ENCODE results near the gene CALM3. TPM values are rescaled to one million over a fixed set of nuclear protein-coding genes. Genes with fewer than 3 reads are reported as not detected.
A peak's percentile ranks its signal among the peaks of the same experiment; 100 is the strongest.

CALM3 gene
- total and polyA plus RNA-seq, 8 donors, result 178 to 478 (median 351) TPM

GRCh38 chr19:46635920-46636761, 35.0 kb downstream of the CALM3 start, which contains the start of gene GNG8:
Gene GNG8 (minus strand): TSS chr19:46636202. CDS start chr19:46634682, 1,520 bp downstream.
- ATAC-seq (no peak), DNase-seq (no peak)
- H3K4me3 ChIP-seq, result no peak within 1 kb of the TSS
- intact Hi-C loops (cut with DNase I), result no loop called here
- H3K9me3 ChIP-seq, result no peaks in the 10 kb centered on the region
- H3K27me3 ChIP-seq, result peaks cover 4 to 96% of the 10 kb centered on the region in 2 donors
- peaks cover 4 to 37% of the 10 kb centered on the region in 2 donors for H3K4me1 ChIP-seq
- TF ChIP-seq, protein P1, sequence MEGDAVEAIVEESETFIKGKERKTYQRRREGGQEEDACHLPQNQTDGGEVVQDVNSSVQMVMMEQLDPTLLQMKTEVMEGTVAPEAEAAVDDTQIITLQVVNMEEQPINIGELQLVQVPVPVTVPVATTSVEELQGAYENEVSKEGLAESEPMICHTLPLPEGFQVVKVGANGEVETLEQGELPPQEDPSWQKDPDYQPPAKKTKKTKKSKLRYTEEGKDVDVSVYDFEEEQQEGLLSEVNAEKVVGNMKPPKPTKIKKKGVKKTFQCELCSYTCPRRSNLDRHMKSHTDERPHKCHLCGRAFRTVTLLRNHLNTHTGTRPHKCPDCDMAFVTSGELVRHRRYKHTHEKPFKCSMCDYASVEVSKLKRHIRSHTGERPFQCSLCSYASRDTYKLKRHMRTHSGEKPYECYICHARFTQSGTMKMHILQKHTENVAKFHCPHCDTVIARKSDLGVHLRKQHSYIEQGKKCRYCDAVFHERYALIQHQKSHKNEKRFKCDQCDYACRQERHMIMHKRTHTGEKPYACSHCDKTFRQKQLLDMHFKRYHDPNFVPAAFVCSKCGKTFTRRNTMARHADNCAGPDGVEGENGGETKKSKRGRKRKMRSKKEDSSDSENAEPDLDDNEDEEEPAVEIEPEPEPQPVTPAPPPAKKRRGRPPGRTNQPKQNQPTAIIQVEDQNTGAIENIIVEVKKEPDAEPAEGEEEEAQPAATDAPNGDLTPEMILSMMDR (IDR thresholded peaks at IDR 0.05), result no peak
- H3K36me3 ChIP-seq, result no peaks in the 10 kb centered on the region
- no peak within 1 kb of the TSS for H3K27ac ChIP-seq

DNA sequence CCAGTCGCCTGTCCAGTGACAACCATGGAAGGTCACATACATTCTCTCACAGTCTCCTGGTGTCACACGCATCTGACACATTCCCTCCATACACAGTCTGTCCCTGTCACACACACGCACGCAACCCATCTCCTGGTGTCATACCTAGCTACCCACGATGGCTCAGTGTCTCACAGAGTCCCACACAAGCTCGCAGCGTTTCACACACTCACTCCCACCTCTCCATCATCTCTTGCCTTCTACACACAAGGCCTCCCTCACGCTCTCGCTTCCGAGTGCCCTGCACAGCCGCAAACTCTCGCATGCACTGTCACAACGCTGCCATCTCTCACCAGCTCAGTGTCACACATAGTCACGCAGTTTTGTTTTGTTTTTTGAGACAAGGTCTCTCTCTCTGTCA, 36.1 kb downstream of the CALM3 start:
- Histone ChIP-seq H3K27ac (no peak overlapping the region), H3K27me3 (peaks cover 4 to 92% of the 10 kb centered on the region in 2 donors), H3K9me3 (no peaks in the 10 kb centered on the region), H3K4me1 (peaks cover 4 to 33% of the 10 kb centered on the region in 2 donors), H3K36me3 (no peaks in the 10 kb centered on the region), H3K4me3 (no peak overlapping the region)
- intact Hi-C loops (cut with DNase I), result no loop called here
- TF ChIP-seq, protein P1 (IDR thresholded peaks at IDR 0.05), result no peak
- ATAC-seq, result no peak
- DNase-seq, result peak in 1 of 4 donors; percentile 28

- Histone ChIP-seq H3K9me3 (no peaks in the 10 kb centered on the region), H3K27ac (peak overlapping the region; percentile 45 to 80), H3K27me3 (peaks cover 4 to 87% of the 10 kb centered on the region in 2 donors), H3K4me3 (peak overlapping the region; percentile 25 to 37), H3K4me1 (peaks cover 0 to 24% of the 10 kb centered on the region in 2 donors), H3K36me3 (no peaks in the 10 kb centered on the region)
- intact Hi-C loops (cut with DNase I), result no loop called here
- TF ChIP-seq, protein P1 (IDR thresholded peaks at IDR 0.05), result no peak
- ATAC-seq (peak; percentile 51), DNase-seq (peak; percentile 71 to 97 (median 90))
Measured at GRCh38 chr19:46639358-46640182, 38.4 kb downstream of the CALM3 start.

GRCh38 chr19:46640656-46641055, 39.5 kb downstream of the CALM3 start:
- Histone ChIP-seq H3K4me3 (no peak overlapping the region), H3K27me3 (peaks cover 4 to 89% of the 10 kb centered on the region in 2 donors), H3K9me3 (no peaks in the 10 kb centered on the region), H3K36me3 (no peaks in the 10 kb centered on the region), H3K27ac (no peak overlapping the region), H3K4me1 (peaks cover 0 to 20% of the 10 kb centered on the region in 2 donors)
- intact Hi-C loops (cut with DNase I), result no loop called here
- ATAC-seq, result no peak
- TF ChIP-seq, protein P1 (IDR thresholded peaks at IDR 0.05), result no peak
- no peak for DNase-seq

- no peak overlapping the region for H3K27ac ChIP-seq
- TF ChIP-seq, protein P1 (IDR thresholded peaks at IDR 0.05), result no peak
- no peaks in the 10 kb centered on the region for H3K9me3 ChIP-seq
- H3K27me3 ChIP-seq, result peaks cover 25 to 89% of the 10 kb centered on the region in 2 donors
- DNase-seq (peak in 1 of 4 donors; percentile 40), ATAC-seq (no peak)
- H3K4me1 ChIP-seq, result peaks cover 0 to 9% of the 10 kb centered on the region in 2 donors
- intact Hi-C loops (cut with DNase I), result no loop called here
- H3K4me3 ChIP-seq, result no peak overlapping the region
- H3K36me3 ChIP-seq, result no peaks in the 10 kb centered on the region
Measured at GRCh38 chr19:46644720-46645119, 43.6 kb downstream of the CALM3 start.

Data from left lung (tissue), 10 donors.